ENCODE data around the gene DOCK3. TPM values are rescaled to one million over a fixed set of nuclear protein-coding genes. Genes with fewer than 3 reads are reported as not detected.

DOCK3 gene
- total and polyA plus RNA-seq, 3 donors from 2014 or later = 8.4 to 11.7 (median 11.2) TPM

GRCh38 chr3:51271172-51271571 is 596.4 kb downstream of the DOCK3 start:
- H3K4me1 ChIP-seq = no peaks in the 10 kb centered on the region
- no peaks in the 10 kb centered on the region for H3K9me3 ChIP-seq
- no peak for DNase-seq
- H3K36me3 ChIP-seq (ENCODE audit: low read depth, missing control alignments) = no peaks in the 10 kb centered on the region
- intact Hi-C loops (cut with DNase I; ENCODE audit: low total_unique reads) = no loop called here
- H3K27ac ChIP-seq = no peak overlapping the region
- H3K4me3 ChIP-seq = no peak overlapping the region
- TF ChIP-seq POLR2A (IDR thresholded peaks at IDR 0.05) (no peak), CTCF (IDR thresholded peaks at IDR 0.05) (no peak)
- whole genome bisulfite sequencing, 2 donors = 79 to 80% methylated on average over 1 of the region's 1 CpG
- no peaks in the 10 kb centered on the region for H3K27me3 ChIP-seq

GRCh38 chr3:51274052-51274451 is 599.3 kb downstream of the DOCK3 start:
- Histone ChIP-seq H3K27me3 (no peaks in the 10 kb centered on the region), H3K9me3 (no peaks in the 10 kb centered on the region), H3K4me3 (no peak overlapping the region), H3K4me1 (no peaks in the 10 kb centered on the region), H3K27ac (no peak overlapping the region), H3K36me3 (ENCODE audit: low read depth, missing control alignments) (no peaks in the 10 kb centered on the region)
- intact Hi-C loops (cut with DNase I; ENCODE audit: low total_unique reads) = no loop called here
- no peak for DNase-seq
- no peak for TF ChIP-seq POLR2A (IDR thresholded peaks at IDR 0.05)
- no peak for TF ChIP-seq CTCF (IDR thresholded peaks at IDR 0.05)
- WGBS, 2 donors = 81 to 87% methylated on average over 2 of the region's 2 CpGs

GRCh38 chr3:51275111-51275805 is 600.5 kb downstream of the DOCK3 start:
- WGBS, 2 donors = 49 to 57% methylated on average over 5 of the region's 5 CpGs
- no peak for DNase-seq
- H3K4me3 ChIP-seq = no peak overlapping the region
- no peak overlapping the region for H3K27ac ChIP-seq
- H3K27me3 ChIP-seq = no peaks in the 10 kb centered on the region
- TF ChIP-seq POLR2A (IDR thresholded peaks at IDR 0.05) (no peak), CTCF (IDR thresholded peaks at IDR 0.05) (no peak)
- intact Hi-C loops (cut with DNase I; ENCODE audit: low total_unique reads) = no loop called here
- H3K9me3 ChIP-seq = no peaks in the 10 kb centered on the region
- H3K4me1 ChIP-seq = no peaks in the 10 kb centered on the region
- no peaks in the 10 kb centered on the region for H3K36me3 ChIP-seq (ENCODE audit: low read depth, missing control alignments)

- intact Hi-C loops (cut with DNase I; ENCODE audit: low total_unique reads) = no loop called here
- no peak for DNase-seq
- Histone ChIP-seq H3K9me3 (no peaks in the 10 kb centered on the region), H3K4me3 (no peak overlapping the region), H3K27ac (no peak overlapping the region), H3K4me1 (no peaks in the 10 kb centered on the region), H3K36me3 (ENCODE audit: low read depth, missing control alignments) (no peaks in the 10 kb centered on the region), H3K27me3 (no peaks in the 10 kb centered on the region)
- 63 to 75% methylated on average over 1 of the region's 1 CpG for WGBS, 2 donors
- TF ChIP-seq CTCF (IDR thresholded peaks at IDR 0.05) (no peak), POLR2A (IDR thresholded peaks at IDR 0.05) (no peak)
These were observed 601.3 kb downstream of the DOCK3 start for GRCh38 chr3:51276046-51276445.

GRCh38 chr3:51279448-51279847 is 604.7 kb downstream of the DOCK3 start:
- Histone ChIP-seq H3K9me3 (no peaks in the 10 kb centered on the region), H3K4me3 (no peak overlapping the region), H3K36me3 (ENCODE audit: low read depth, missing control alignments) (no peaks in the 10 kb centered on the region), H3K27me3 (no peaks in the 10 kb centered on the region), H3K27ac (no peak overlapping the region), H3K4me1 (no peaks in the 10 kb centered on the region)
- no peak for DNase-seq
- intact Hi-C loops (cut with DNase I; ENCODE audit: low total_unique reads) = no loop called here
- WGBS, 2 donors = 76 to 91% methylated on average over 2 of the region's 2 CpGs
- TF ChIP-seq CTCF (IDR thresholded peaks at IDR 0.05) (no peak), POLR2A (IDR thresholded peaks at IDR 0.05) (no peak)
